Activated T-cell treated with anti-CD3 and anti-CD28 coated beads, Interleukin-2, amount 50 U/mL, for 72 hours (primary cell): ENCODE results near the gene CCL22. TPM values are rescaled to one million over a fixed set of nuclear protein-coding genes. Genes with fewer than 3 reads are reported as not detected.

ENCODE experiments used
- ATAC-seq, 2 donors: fragments of 150-1000 bp; cut with Tn5 transposase; replicated peaks in 1 of 2; 2 replicates each; pipeline ENCODE4 v1.10.0; 2021; ENCODE audit warnings: moderate library complexity in 2 of 2, mild to moderate bottlenecking in 1 of 2
- DNase-seq, 2 donors: peaks; one replicate each; pipeline ENCODE4 v3.0.0; 2021 to 2022; ENCODE audit warnings: mixed read lengths in 1 of 2
- H3K27ac Mint-ChIP-seq: one replicate; pipeline ENCODE4 v1.8.0; 2022; ENCODE audit warnings: mild to moderate bottlenecking, moderate library complexity, mixed read lengths
- H3K27me3 Mint-ChIP-seq: one replicate; pipeline ENCODE4 v1.8.0; 2022; ENCODE audit warnings: low read depth, mixed read lengths
- H3K36me3 Mint-ChIP-seq, 2 donors: one replicate each; pipeline ENCODE4 v1.8.0; 2022; ENCODE audit warnings: mixed read lengths in 2 of 2, mild to moderate bottlenecking in 1 of 2; ENCODE audit not compliant: insufficient read depth in 2 of 2
- H3K4me1 Mint-ChIP-seq: one replicate; pipeline ENCODE4 v1.8.0; 2022; ENCODE audit warnings: low read depth, mixed read lengths
- H3K4me3 Mint-ChIP-seq, 2 donors: one replicate each; pipeline ENCODE4 v1.8.0; 2022; ENCODE audit warnings: mild to moderate bottlenecking in 2 of 2, mixed read lengths in 2 of 2, moderate library complexity in 2 of 2
- H3K9me3 Mint-ChIP-seq, 2 donors: one replicate each; pipeline ENCODE4 v1.8.0; 2022; ENCODE audit warnings: mixed read lengths in 2 of 2
- total RNA-seq, 2 donors: library from RNA; stranded (reverse); gene quantifications; one replicate each; pipeline ENCODE4 v1.2.3, GENCODE V29; 2022

The CCL22 gene
- total RNA-seq, 2 donors from 2014 or later: 4.6 to 8.0 TPM

- Mint-ChIP-seq H3K4me3 (no peak overlapping the region), H3K4me1 (peaks cover 16% of the 10 kb centered on the region), H3K27me3 (no peaks in the 10 kb centered on the region), H3K36me3 (no peaks in the 10 kb centered on the region), H3K27ac (no peak overlapping the region), H3K9me3 (no peaks in the 10 kb centered on the region)
- DNase-seq (no peak), ATAC-seq (no peak)
These were observed 2.6 kb upstream of the CCL22 start for GRCh38 chr16:57355898-57356414.

- no peak for DNase-seq
- Mint-ChIP-seq H3K36me3 (no peaks in the 10 kb centered on the region), H3K9me3 (no peaks in the 10 kb centered on the region), H3K27me3 (no peaks in the 10 kb centered on the region), H3K27ac (no peak overlapping the region), H3K4me3 (no peak overlapping the region), H3K4me1 (peaks cover 16% of the 10 kb centered on the region)
- ATAC-seq: no peak
These were observed 2.0 kb upstream of the CCL22 start for GRCh38 chr16:57356547-57356946.

- DNase-seq: no peak
- H3K4me3 Mint-ChIP-seq: no peak overlapping the region
- no peak for ATAC-seq
- no peak overlapping the region for H3K27ac Mint-ChIP-seq
- H3K9me3 Mint-ChIP-seq: no peaks in the 10 kb centered on the region
- H3K36me3 Mint-ChIP-seq: no peaks in the 10 kb centered on the region
- H3K4me1 Mint-ChIP-seq: peaks cover 16% of the 10 kb centered on the region
- no peaks in the 10 kb centered on the region for H3K27me3 Mint-ChIP-seq
These were observed 1.1 kb upstream of the CCL22 start for GRCh38 chr16:57357330-57358085.

GRCh38 chr16:57358086-57358420 is 530 bp upstream of the CCL22 start:
- Mint-ChIP-seq H3K9me3 (no peaks in the 10 kb centered on the region), H3K36me3 (no peaks in the 10 kb centered on the region), H3K27ac (no peak overlapping the region), H3K4me3 (peak overlapping the region in 1 of 2 donors; percentile 6), H3K27me3 (no peaks in the 10 kb centered on the region), H3K4me1 (peaks cover 16% of the 10 kb centered on the region)
- DNase-seq: no peak
- ATAC-seq: peak in 1 of 2 donors; percentile 8

- peaks cover 16% of the 10 kb centered on the region for H3K4me1 Mint-ChIP-seq
- H3K27ac Mint-ChIP-seq: no peak overlapping the region
- ATAC-seq (no peak), DNase-seq (no peak)
- H3K27me3 Mint-ChIP-seq: peaks cover 8% of the 10 kb centered on the region
- no peaks in the 10 kb centered on the region for H3K36me3 Mint-ChIP-seq
- H3K9me3 Mint-ChIP-seq: no peaks in the 10 kb centered on the region
- no peak overlapping the region for H3K4me3 Mint-ChIP-seq
These were observed 1.8 kb downstream of the CCL22 start for GRCh38 chr16:57360321-57360935.

- Mint-ChIP-seq H3K4me3 (no peak overlapping the region), H3K27me3 (peaks cover 8% of the 10 kb centered on the region), H3K27ac (no peak overlapping the region), H3K9me3 (no peaks in the 10 kb centered on the region), H3K4me1 (peaks cover 16% of the 10 kb centered on the region), H3K36me3 (no peaks in the 10 kb centered on the region)
- ATAC-seq (no peak), DNase-seq (no peak)
These were observed 2.8 kb downstream of the CCL22 start for GRCh38 chr16:57361404-57361803.

- H3K27me3 Mint-ChIP-seq: peaks cover 15% of the 10 kb centered on the region
- no peaks in the 10 kb centered on the region for H3K36me3 Mint-ChIP-seq
- H3K4me1 Mint-ChIP-seq: no peaks in the 10 kb centered on the region
- H3K9me3 Mint-ChIP-seq: no peaks in the 10 kb centered on the region
- DNase-seq (no peak), ATAC-seq (no peak)
- H3K27ac Mint-ChIP-seq: no peak overlapping the region
- no peak overlapping the region for H3K4me3 Mint-ChIP-seq
These were observed 5.6 kb downstream of the CCL22 start for GRCh38 chr16:57364143-57364542.

GRCh38 chr16:57366544-57367040 is 8.0 kb downstream of the CCL22 start:
- Mint-ChIP-seq H3K27me3 (peaks cover 15% of the 10 kb centered on the region), H3K4me3 (no peak overlapping the region), H3K36me3 (no peaks in the 10 kb centered on the region), H3K27ac (no peak overlapping the region), H3K4me1 (no peaks in the 10 kb centered on the region), H3K9me3 (no peaks in the 10 kb centered on the region)
- ATAC-seq: no peak
- DNase-seq: no peak

GRCh38 chr16:57367116-57367752 is 8.7 kb downstream of the CCL22 start:
- Mint-ChIP-seq H3K9me3 (no peaks in the 10 kb centered on the region), H3K4me1 (no peaks in the 10 kb centered on the region), H3K4me3 (no peak overlapping the region), H3K36me3 (no peaks in the 10 kb centered on the region), H3K27me3 (peaks cover 15% of the 10 kb centered on the region), H3K27ac (no peak overlapping the region)
- DNase-seq (no peak), ATAC-seq (no peak)

GRCh38 chr16:57371494-57372371 is 13.2 kb downstream of the CCL22 start:
- no peak for DNase-seq

GRCh38 chr16:57372372-57373116 is 14.0 kb downstream of the CCL22 start, which contains the start of gene CX3CL1:
CX3CL1 (plus strand) TSS chr16:57372490; CDS start chr16:57372569, 79 bp downstream.
- no peak within 1 kb of the TSS for H3K4me3 Mint-ChIP-seq
- DNase-seq (no peak), ATAC-seq (no peak)
- peaks cover 11% of the 10 kb centered on the region for H3K27me3 Mint-ChIP-seq
- no peak within 1 kb of the TSS for H3K27ac Mint-ChIP-seq
- H3K4me1 Mint-ChIP-seq: peaks cover 17% of the 10 kb centered on the region
- no peaks in the 10 kb centered on the region for H3K36me3 Mint-ChIP-seq
- H3K9me3 Mint-ChIP-seq: peaks cover 0 to 2% of the 10 kb centered on the region in 2 donors

More at GRCh38 chr16:57371494-57372371, 13.2 kb downstream of the CCL22 start:
- Mint-ChIP-seq H3K9me3 (peaks cover 0 to 2% of the 10 kb centered on the region in 2 donors), H3K4me3 (no peak overlapping the region), H3K36me3 (no peaks in the 10 kb centered on the region), H3K27ac (no peak overlapping the region), H3K27me3 (peaks cover 18% of the 10 kb centered on the region), H3K4me1 (peaks cover 9% of the 10 kb centered on the region)
- ATAC-seq: no peak
